Activated T-helper 1 cell treated with anti-CD3 and anti-CD28 coated beads, Interleukin-12 subunit alpha, Interleukin-12 subunit beta, Interleukin-2, Interleukin-4 antibody, amounts not matched to agents 30 ng/mL and 10 ng/mL and 1 ng/mL, durations not matched to agents 14 hours and 24 hours and 36 hours (primary cell): ENCODE results near the gene CPED1. TPM values are rescaled to one million over a fixed set of nuclear protein-coding genes. Genes with fewer than 3 reads are reported as not detected.

Experiments used
- DNase-seq: peaks from one replicate; pipeline ENCODE4 v3.0.0; 2021; ENCODE audit warnings: low spot score
- H3K27ac Mint-ChIP-seq: one replicate; pipeline ENCODE4 v1.8.0; 2021; ENCODE audit warnings: mild to moderate bottlenecking, mixed read lengths
- H3K27me3 Mint-ChIP-seq: one replicate; pipeline ENCODE4 v1.8.0; 2022; ENCODE audit warnings: mild to moderate bottlenecking, moderate library complexity, mixed read lengths; ENCODE audit not compliant: insufficient read depth
- H3K36me3 Mint-ChIP-seq: one replicate; pipeline ENCODE4 v1.8.0; 2021; ENCODE audit warnings: low read depth, mixed read lengths
- H3K4me1 Mint-ChIP-seq: one replicate; pipeline ENCODE4 v1.8.0; 2021; ENCODE audit warnings: low read depth, mixed read lengths
- H3K4me3 Mint-ChIP-seq: one replicate; pipeline ENCODE4 v1.8.0; 2021; ENCODE audit warnings: mild to moderate bottlenecking, moderate library complexity, mixed read lengths
- H3K9me3 Mint-ChIP-seq: one replicate; pipeline ENCODE4 v1.8.0; 2021; ENCODE audit warnings: mixed read lengths
- intact Hi-C: fragments of 100-400 bp; cut with micrococcal nuclease; formaldehyde crosslinking; loops from one replicate; pipeline ENCODE4 v1.15.1; 2024
- total RNA-seq: library from RNA; stranded (reverse); gene quantifications from 2 replicates; pipeline ENCODE4 v1.2.3, GENCODE V29; 2022

CPED1 gene
- total RNA-seq, 1 donor from 2014 or later, result not detected

- intact Hi-C loops, result loop anchor here (5.0 kb wide), 1 partner anchor 1437 kb away; no protein-coding TSS in a partner anchor
- Mint-ChIP-seq H3K36me3 (no peaks in the 10 kb centered on the region), H3K27ac (no peak overlapping the region), H3K27me3 (peaks cover 8% of the 10 kb centered on the region), H3K4me1 (no peaks in the 10 kb centered on the region), H3K4me3 (no peak overlapping the region), H3K9me3 (no peaks in the 10 kb centered on the region)
- no peak for DNase-seq
These were observed 91.9 kb downstream of the CPED1 start for GRCh38 chr7:121080257-121080912.

- DNase-seq, result no peak
- no peaks in the 10 kb centered on the region for H3K4me1 Mint-ChIP-seq
- H3K4me3 Mint-ChIP-seq, result no peak overlapping the region
- H3K27ac Mint-ChIP-seq, result no peak overlapping the region
- H3K9me3 Mint-ChIP-seq, result no peaks in the 10 kb centered on the region
- intact Hi-C loops, result loop anchor here (1.0 to 5.0 kb wide), 5 partner anchors 94 to 1436 kb away; no protein-coding TSS in a partner anchor
- peaks cover 13% of the 10 kb centered on the region for H3K27me3 Mint-ChIP-seq
- H3K36me3 Mint-ChIP-seq, result no peaks in the 10 kb centered on the region
These were observed 92.4 kb downstream of the CPED1 start for GRCh38 chr7:121080913-121081326.

- intact Hi-C loops, result loop anchor here (1.0 to 5.0 kb wide), 5 partner anchors 94 to 1436 kb away; no protein-coding TSS in a partner anchor
- no peak for DNase-seq
These were observed 92.9 kb downstream of the CPED1 start for GRCh38 chr7:121081327-121081936.

GRCh38 chr7:121082400-121083101, 94.0 kb downstream of the CPED1 start:
- Mint-ChIP-seq H3K27ac (no peak overlapping the region), H3K27me3 (peaks cover 9% of the 10 kb centered on the region), H3K36me3 (no peaks in the 10 kb centered on the region), H3K9me3 (no peaks in the 10 kb centered on the region), H3K4me3 (no peak overlapping the region), H3K4me1 (no peaks in the 10 kb centered on the region)
- intact Hi-C loops, result loop anchor here (5.0 kb wide), 1 partner anchor 1435 kb away; no protein-coding TSS in a partner anchor
- no peak for DNase-seq

More at GRCh38 chr7:121081327-121081936, 92.9 kb downstream of the CPED1 start:
- Mint-ChIP-seq H3K9me3 (no peaks in the 10 kb centered on the region), H3K4me1 (no peaks in the 10 kb centered on the region), H3K27ac (no peak overlapping the region), H3K27me3 (peaks cover 13% of the 10 kb centered on the region), H3K36me3 (no peaks in the 10 kb centered on the region), H3K4me3 (no peak overlapping the region)

- no peak overlapping the region for H3K27ac Mint-ChIP-seq
- H3K4me3 Mint-ChIP-seq, result no peak overlapping the region
- no peaks in the 10 kb centered on the region for H3K36me3 Mint-ChIP-seq
- DNase-seq, result no peak
- no peaks in the 10 kb centered on the region for H3K9me3 Mint-ChIP-seq
- H3K4me1 Mint-ChIP-seq, result no peaks in the 10 kb centered on the region
- peaks cover 9% of the 10 kb centered on the region for H3K27me3 Mint-ChIP-seq
- intact Hi-C loops, result loop anchor here (5.0 kb wide), 1 partner anchor 1434 kb away; no protein-coding TSS in a partner anchor
These were observed 94.8 kb downstream of the CPED1 start for GRCh38 chr7:121083138-121083789.

GRCh38 chr7:121083790-121084251, 95.3 kb downstream of the CPED1 start:
- no peaks in the 10 kb centered on the region for H3K36me3 Mint-ChIP-seq
- no peak overlapping the region for H3K27ac Mint-ChIP-seq
- H3K4me3 Mint-ChIP-seq, result no peak overlapping the region
- DNase-seq, result no peak
- intact Hi-C loops, result loop anchor here (5.0 kb wide), 1 partner anchor 1433 kb away; no protein-coding TSS in a partner anchor
- peaks cover 9% of the 10 kb centered on the region for H3K27me3 Mint-ChIP-seq
- no peaks in the 10 kb centered on the region for H3K4me1 Mint-ChIP-seq
- no peaks in the 10 kb centered on the region for H3K9me3 Mint-ChIP-seq

- intact Hi-C loops, result loop anchor here (5.0 kb wide), 1 partner anchor 1433 kb away; no protein-coding TSS in a partner anchor
These were observed 95.7 kb downstream of the CPED1 start for GRCh38 chr7:121084256-121084655.

GRCh38 chr7:121084748-121085336, 96.3 kb downstream of the CPED1 start:
- Mint-ChIP-seq H3K27ac (no peak overlapping the region), H3K4me1 (no peaks in the 10 kb centered on the region)

More at GRCh38 chr7:121084256-121084655, 95.7 kb downstream of the CPED1 start:
- Mint-ChIP-seq H3K4me1 (no peaks in the 10 kb centered on the region), H3K4me3 (no peak overlapping the region), H3K27me3 (peaks cover 6% of the 10 kb centered on the region), H3K9me3 (no peaks in the 10 kb centered on the region), H3K27ac (no peak overlapping the region), H3K36me3 (no peaks in the 10 kb centered on the region)
- DNase-seq, result no peak

GRCh38 chr7:121085922-121086321, 97.4 kb downstream of the CPED1 start:
- Mint-ChIP-seq H3K27me3 (peaks cover 4% of the 10 kb centered on the region), H3K4me3 (no peak overlapping the region), H3K4me1 (no peaks in the 10 kb centered on the region), H3K36me3 (no peaks in the 10 kb centered on the region), H3K9me3 (no peaks in the 10 kb centered on the region), H3K27ac (no peak overlapping the region)
- DNase-seq, result no peak
- intact Hi-C loops, result no loop called here

More at GRCh38 chr7:121084748-121085336, 96.3 kb downstream of the CPED1 start:
- DNase-seq, result no peak
- H3K9me3 Mint-ChIP-seq, result no peaks in the 10 kb centered on the region
- peaks cover 6% of the 10 kb centered on the region for H3K27me3 Mint-ChIP-seq
- no peaks in the 10 kb centered on the region for H3K36me3 Mint-ChIP-seq
- intact Hi-C loops, result loop anchor here (5.0 kb wide), 1 partner anchor 1432 kb away; no protein-coding TSS in a partner anchor
- no peak overlapping the region for H3K4me3 Mint-ChIP-seq

GRCh38 chr7:121088870-121089269, 100.4 kb downstream of the CPED1 start:
- Mint-ChIP-seq H3K36me3 (no peaks in the 10 kb centered on the region), H3K27me3 (peaks cover 4% of the 10 kb centered on the region), H3K9me3 (no peaks in the 10 kb centered on the region), H3K27ac (no peak overlapping the region), H3K4me1 (no peaks in the 10 kb centered on the region), H3K4me3 (no peak overlapping the region)
- intact Hi-C loops, result no loop called here
- DNase-seq, result no peak

GRCh38 chr7:121094829-121095228, 106.3 kb downstream of the CPED1 start:
- no peak overlapping the region for H3K4me3 Mint-ChIP-seq
- H3K36me3 Mint-ChIP-seq, result no peaks in the 10 kb centered on the region
- peaks cover 5% of the 10 kb centered on the region for H3K27me3 Mint-ChIP-seq
- intact Hi-C loops, result loop anchor here (1.0 kb wide), 1 partner anchor 28 kb away; no protein-coding TSS in a partner anchor
- no peaks in the 10 kb centered on the region for H3K9me3 Mint-ChIP-seq
- no peaks in the 10 kb centered on the region for H3K4me1 Mint-ChIP-seq
- H3K27ac Mint-ChIP-seq, result no peak overlapping the region
- no peak for DNase-seq

GRCh38 chr7:121097577-121097976, 109.1 kb downstream of the CPED1 start:
- Mint-ChIP-seq H3K27ac (no peak overlapping the region), H3K4me3 (no peak overlapping the region), H3K36me3 (no peaks in the 10 kb centered on the region), H3K27me3 (peaks cover 5% of the 10 kb centered on the region), H3K9me3 (no peaks in the 10 kb centered on the region), H3K4me1 (no peaks in the 10 kb centered on the region)
- no peak for DNase-seq
- intact Hi-C loops, result no loop called here
